Tibial artery (tissue), 4 donors: Measurements from ENCODE around the gene TLX1.

Experiments
- DNase-seq, 2 donors: peaks; one replicate each; pipeline ENCODE4 v3.0.0-alpha.2; 2019
- H3K27ac ChIP-seq, 2 donors: fragments of 200-600 bp; sonication (generic) in 1 of 2; 1 replicate in 1 of 2; 2 replicates in 1 of 2; pipeline ENCODE4 v1.5.1; 2018 to 2019; ENCODE audit warnings: mild to moderate bottlenecking in 1 of 2
- H3K27me3 ChIP-seq, 2 donors: fragments of 200-600 bp; sonication (generic) in 1 of 2; one replicate each; pipeline versions ENCODE4 v1.5.1 to v1.6.0; 2016 to 2019
- H3K36me3 ChIP-seq, 3 donors: fragments of 200-600 bp; sonication (generic) in 2 of 3; one replicate each; pipeline ENCODE4 v1.5.1; 2016 to 2019; ENCODE audit warnings: mild to moderate bottlenecking in 2 of 3
- H3K4me1 ChIP-seq, 4 donors: fragments of 200-600 bp; sonication (generic) in 2 of 4; 1 replicate in 3 of 4; 2 replicates in 1 of 4; pipeline ENCODE4 v1.5.1; 2016 to 2019
- H3K4me3 ChIP-seq, 2 donors: fragments of 200-600 bp; sonication (generic) in 1 of 2; 1 replicate in 1 of 2; 2 replicates in 1 of 2; pipeline ENCODE4 v1.5.1; 2018 to 2019; ENCODE audit warnings: mild to moderate bottlenecking in 2 of 2
- H3K9me3 ChIP-seq, 3 donors: fragments of 200-600 bp; sonication (generic) in 1 of 3; one replicate each; pipeline ENCODE4 v1.5.1; 2016 to 2019
- intact Hi-C: fragments of 100-400 bp; cut with DNase I; formaldehyde crosslinking; loops from one replicate; pipeline ENCODE4 v1.15.0; 2023; ENCODE audit warnings: low total_unique reads
- TF ChIP-seq, protein P1 (sequence below), 2 experiments: fragments of 200-600 bp in 1 of 2; fragments of 450-650 bp in 1 of 2; IDR thresholded peaks; one replicate each; pipeline ENCODE4 v1.5.1; 2017 to 2019; ENCODE audit warnings: antibody characterized with exemption in 2 of 2, mild to moderate bottlenecking in 1 of 2, moderate library complexity in 1 of 2

The TLX1 gene

DNA sequence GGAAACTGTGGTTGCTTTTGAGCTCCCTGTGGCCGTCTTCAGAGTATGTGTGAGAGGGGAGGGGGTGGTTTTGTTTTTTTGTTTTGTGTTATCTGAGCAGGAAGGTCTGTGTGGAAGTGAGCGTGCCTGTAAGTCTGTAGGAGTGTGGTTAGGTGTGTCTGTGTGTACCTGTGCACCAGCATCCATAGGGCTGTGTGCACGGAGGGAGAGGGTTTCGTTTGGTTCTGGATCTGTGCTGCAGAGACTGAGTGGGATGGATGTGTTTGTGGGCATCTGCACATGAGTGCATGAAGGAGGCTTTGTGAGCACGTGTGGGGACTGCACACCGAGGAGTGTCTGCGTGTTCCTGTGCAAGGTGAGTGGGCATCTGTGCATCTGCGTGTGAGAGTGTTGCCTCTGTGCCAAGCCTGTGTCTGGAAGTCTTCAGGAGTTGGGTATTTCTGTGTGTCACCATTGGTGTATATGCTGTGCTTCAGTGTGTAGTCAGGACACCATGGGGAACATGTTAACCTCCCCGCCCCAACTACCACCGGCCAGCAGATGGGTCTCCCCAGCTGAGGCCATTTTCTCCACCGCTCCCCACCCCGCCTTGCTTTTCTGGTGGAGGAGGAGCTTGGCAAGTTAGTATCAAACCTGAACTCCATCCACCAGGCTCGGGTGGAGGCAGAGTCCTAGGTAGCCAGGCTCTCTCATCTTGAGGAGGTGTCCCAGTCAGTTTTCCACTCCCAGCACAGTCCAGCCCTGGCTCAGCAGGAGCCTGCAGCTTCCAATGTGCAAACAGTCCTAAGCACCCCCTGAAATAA lies 7.1 kb upstream of the TLX1 start:
- Histone ChIP-seq H3K27ac (no peak overlapping the region), H3K36me3 (no peaks in the 10 kb centered on the region), H3K9me3 (no peaks in the 10 kb centered on the region), H3K4me3 (peak overlapping the region in 1 of 2 donors; percentile 26), H3K4me1 (peaks cover 0 to 30% (median 22%) of the 10 kb centered on the region in 4 donors), H3K27me3 (peaks cover 0 to 87% of the 10 kb centered on the region in 2 donors)
- TF ChIP-seq, protein P1, sequence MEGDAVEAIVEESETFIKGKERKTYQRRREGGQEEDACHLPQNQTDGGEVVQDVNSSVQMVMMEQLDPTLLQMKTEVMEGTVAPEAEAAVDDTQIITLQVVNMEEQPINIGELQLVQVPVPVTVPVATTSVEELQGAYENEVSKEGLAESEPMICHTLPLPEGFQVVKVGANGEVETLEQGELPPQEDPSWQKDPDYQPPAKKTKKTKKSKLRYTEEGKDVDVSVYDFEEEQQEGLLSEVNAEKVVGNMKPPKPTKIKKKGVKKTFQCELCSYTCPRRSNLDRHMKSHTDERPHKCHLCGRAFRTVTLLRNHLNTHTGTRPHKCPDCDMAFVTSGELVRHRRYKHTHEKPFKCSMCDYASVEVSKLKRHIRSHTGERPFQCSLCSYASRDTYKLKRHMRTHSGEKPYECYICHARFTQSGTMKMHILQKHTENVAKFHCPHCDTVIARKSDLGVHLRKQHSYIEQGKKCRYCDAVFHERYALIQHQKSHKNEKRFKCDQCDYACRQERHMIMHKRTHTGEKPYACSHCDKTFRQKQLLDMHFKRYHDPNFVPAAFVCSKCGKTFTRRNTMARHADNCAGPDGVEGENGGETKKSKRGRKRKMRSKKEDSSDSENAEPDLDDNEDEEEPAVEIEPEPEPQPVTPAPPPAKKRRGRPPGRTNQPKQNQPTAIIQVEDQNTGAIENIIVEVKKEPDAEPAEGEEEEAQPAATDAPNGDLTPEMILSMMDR (IDR thresholded peaks at IDR 0.05): no peak
- intact Hi-C loops: no loop called here
- no peak for DNase-seq

GRCh38 chr10:101124933-101125332 lies 6.2 kb upstream of the TLX1 start:
- Histone ChIP-seq H3K27me3 (peaks cover 0 to 88% of the 10 kb centered on the region in 2 donors), H3K9me3 (no peaks in the 10 kb centered on the region), H3K4me1 (peaks cover 0 to 30% (median 22%) of the 10 kb centered on the region in 4 donors), H3K36me3 (no peaks in the 10 kb centered on the region), H3K4me3 (no peak overlapping the region), H3K27ac (no peak overlapping the region)
- DNase-seq: no peak
- intact Hi-C loops: no loop called here
- TF ChIP-seq, protein P1 (IDR thresholded peaks at IDR 0.05): no peak

DNA sequence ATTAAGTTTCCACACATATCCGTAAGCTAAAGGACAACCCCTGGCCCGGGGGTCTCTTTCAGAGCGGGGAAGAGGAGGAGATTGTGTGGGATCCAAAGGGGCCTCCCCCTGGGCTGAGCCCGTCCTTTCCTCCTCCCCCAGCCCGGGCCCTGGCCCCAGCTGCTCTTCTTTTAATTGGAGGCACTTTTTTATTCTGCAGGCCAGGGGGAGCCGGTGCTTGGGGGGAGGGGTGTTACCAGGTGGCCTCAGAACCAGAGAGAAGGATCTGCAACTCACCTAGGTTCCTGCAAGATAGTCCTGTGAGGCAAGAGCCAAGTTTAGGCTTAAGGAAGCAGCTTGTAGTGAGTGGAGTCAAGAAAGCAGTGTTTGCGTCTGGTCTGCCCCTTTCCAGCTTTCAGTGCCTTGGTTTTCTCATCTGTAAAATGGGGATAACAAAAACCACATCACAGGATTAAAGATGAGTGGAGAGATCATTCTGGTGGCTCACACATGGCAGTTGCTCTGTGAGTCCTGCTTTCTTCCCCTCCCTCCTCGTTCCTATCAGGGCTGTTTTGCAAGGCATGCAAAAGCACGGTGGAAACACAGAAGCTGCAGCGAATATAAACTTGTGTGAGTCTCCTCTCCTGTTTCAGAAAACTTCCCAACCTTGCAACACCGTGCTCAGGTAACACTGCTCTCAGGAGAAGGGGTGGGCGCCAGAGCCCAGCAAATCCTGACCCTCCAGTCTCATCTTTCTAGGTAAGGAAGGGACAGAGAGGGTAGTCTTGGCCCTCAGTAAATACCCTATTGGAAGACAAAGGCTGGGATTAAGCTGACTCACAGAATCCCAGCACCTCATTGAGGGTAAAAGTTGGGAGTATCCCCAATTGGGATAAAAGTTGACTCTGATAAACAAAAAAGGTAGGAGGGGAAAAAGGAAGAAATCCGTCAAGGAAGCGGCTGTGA lies 4.1 kb upstream of the TLX1 start:
- Histone ChIP-seq H3K9me3 (no peaks in the 10 kb centered on the region), H3K27ac (no peak overlapping the region), H3K27me3 (peaks cover 0 to 96% of the 10 kb centered on the region in 2 donors), H3K4me3 (no peak overlapping the region), H3K4me1 (peaks cover 0 to 28% (median 25%) of the 10 kb centered on the region in 4 donors), H3K36me3 (no peaks in the 10 kb centered on the region)
- DNase-seq: no peak
- intact Hi-C loops: no loop called here
- TF ChIP-seq, protein P1 (IDR thresholded peaks at IDR 0.05): no peak

GRCh38 chr10:101130141-101130540 lies 959 bp upstream of the TLX1 start:
- intact Hi-C loops: no loop called here
- Histone ChIP-seq H3K4me1 (peaks cover 0 to 38% (median 30%) of the 10 kb centered on the region in 4 donors), H3K9me3 (no peaks in the 10 kb centered on the region), H3K4me3 (no peak overlapping the region), H3K27ac (no peak overlapping the region), H3K27me3 (peaks cover 0 to 96% of the 10 kb centered on the region in 2 donors), H3K36me3 (no peaks in the 10 kb centered on the region)
- DNase-seq: no peak
- TF ChIP-seq, protein P1 (IDR thresholded peaks at IDR 0.05): no peak

GRCh38 chr10:101131962-101132635 lies 999 bp downstream of the TLX1 start:
- TF ChIP-seq, protein P1 (IDR thresholded peaks at IDR 0.05): no peak
- peaks cover 0 to 42% (median 34%) of the 10 kb centered on the region in 4 donors for H3K4me1 ChIP-seq
- H3K36me3 ChIP-seq: no peaks in the 10 kb centered on the region
- H3K9me3 ChIP-seq: no peaks in the 10 kb centered on the region
- DNase-seq: no peak
- H3K4me3 ChIP-seq: peak overlapping the region in 1 of 2 donors; percentile 42
- intact Hi-C loops: no loop called here
- H3K27ac ChIP-seq: no peak overlapping the region
- peaks cover 0 to 96% of the 10 kb centered on the region in 2 donors for H3K27me3 ChIP-seq
